K562 (cell line): ENCODE results near the gene FCHO1. TPM values are rescaled to one million over a fixed set of nuclear protein-coding genes. Genes with fewer than 3 reads are reported as not detected.
A peak's percentile ranks its signal among the peaks of the same experiment; 100 is the strongest.

Experiments used
- BRD4 ChIP-seq: fragments of 200-600 bp; sonication (generic); IDR thresholded peaks from 2 replicates; pipeline ENCODE4 v1.6.1; 2017; ENCODE audit warnings: inconsistent platforms
- CBFA2T2 ChIP-seq: fragments of 450-650 bp; conservative IDR thresholded peaks from 2 replicates; pipeline ENCODE4 v1.6.1; 2017; ENCODE audit warnings: mild to moderate bottlenecking
- FIP1L1 ChIP-seq: fragments of 200-400 bp; formaldehyde crosslinking; IDR thresholded peaks from 2 replicates; pipeline ENCODE4 v1.6.1; 2018; ENCODE audit warnings: mild to moderate bottlenecking, low read depth, low read length; ENCODE audit not compliant: poor library complexity, severe bottlenecking
- GABPB1 ChIP-seq: sonication (generic); formaldehyde crosslinking; IDR thresholded peaks from 2 replicates; pipeline ENCODE4 v1.8.0; 2022; ENCODE audit warnings: mild to moderate bottlenecking, missing genetic modification reagents
- HDAC1 ChIP-seq, 2 experiments: fragments of 450-650 bp; IDR thresholded peaks; 2 replicates each; pipeline ENCODE4 v1.6.1; 2016 to 2017; ENCODE audit warnings: inconsistent platforms in 1 of 2, mild to moderate bottlenecking in 1 of 2, moderate library complexity in 1 of 2
- HMBOX1 ChIP-seq: sonication (generic); IDR thresholded peaks from 2 replicates; pipeline ENCODE4 v1.6.1; 2016
- HNRNPUL1 ChIP-seq: fragments of 200-400 bp; formaldehyde crosslinking; IDR thresholded peaks from 2 replicates; pipeline ENCODE4 v1.6.1; 2017; ENCODE audit warnings: low read length
- MCM7 ChIP-seq, 2 experiments: fragments of 450-650 bp; IDR thresholded peaks; 2 replicates each; pipeline ENCODE4 v1.6.1; 2016 to 2018
- POU5F1 ChIP-seq: fragments of 150-350 bp; IDR thresholded peaks from 2 replicates; pipeline ENCODE4 v1.6.1; 2014; ENCODE audit warnings: borderline replicate concordance, low read length, low read depth, mild to moderate bottlenecking; ENCODE audit not compliant: partially characterized antibody
- PRDM10 ChIP-seq: fragments of 450-650 bp; IDR thresholded peaks from 2 replicates; pipeline ENCODE4 v1.6.1; 2018; ENCODE audit not compliant: partially characterized antibody
- RFX5 ChIP-seq: IDR thresholded peaks from 2 replicates; pipeline ENCODE4 v1.6.1; 2011; ENCODE audit warnings: low read depth, mild to moderate bottlenecking, improper control_type of control experiment, low read length
- SMARCA5 ChIP-seq: fragments of 450-650 bp; IDR thresholded peaks from 2 replicates; pipeline ENCODE4 v1.6.1; 2016
- ZNF311 ChIP-seq: fragments of 250-450 bp; sonication (Bioruptor Pico); IDR thresholded peaks from 2 replicates; pipeline ENCODE4 v1.4.0; 2020; ENCODE audit warnings: mild to moderate bottlenecking, moderate library complexity
- polyA plus RNA-seq, 8 experiments: library from polyadenylated mRNA; depleted of rRNA in 4 of 8; stranded (reverse) in 5 of 8; unstranded in 3 of 8; fragments of >200 nt; fragmentation: Nextera tagmentation in 2 of 8; fragmentation: Illumina TruSeq in 1 of 8; extraction: Ambion mirVana in 2 of 8; extraction: Trizol in 1 of 8; gene quantifications; 2 replicates each; pipeline versions ENCODE4 v1.2.1 to v1.2.3, GENCODE V29; 2011 to 2014; ENCODE audit warnings: inconsistent platforms in 1 of 8, missing spikeins in 1 of 8
- total RNA-seq, 7 experiments: library from RNA; depleted of rRNA in 6 of 7; stranded (reverse); fragments of >200 nt in 6 of 7; fragmentation: Illumina TruSeq in 2 of 7; extraction: Trizol in 2 of 7; gene quantifications; 2 replicates each; pipeline versions ENCODE4 v1.2.1 to v1.2.3, GENCODE V29; 2011 to 2021; ENCODE audit warnings: low replicate concordance in 1 of 7
- TF ChIP-seq, protein P1 (sequence below), 2 experiments: fragments of 450-650 bp in 1 of 2; sonication (generic) in 1 of 2; formaldehyde crosslinking in 1 of 2; IDR thresholded peaks; 2 replicates each; pipeline versions ENCODE4 v1.7.1 to v1.9.0; 2016 to 2022; ENCODE audit warnings: inconsistent platforms in 1 of 2, mild to moderate bottlenecking in 1 of 2, missing genetic modification reagents in 1 of 2

Gene FCHO1
- total and polyA plus RNA-seq, 9 of the 15 experiments (the other 6 are each of a cell fraction or from before 2014, with no cell fraction given) = 0.21 to 58.9 (median 18.3) TPM

DNA sequence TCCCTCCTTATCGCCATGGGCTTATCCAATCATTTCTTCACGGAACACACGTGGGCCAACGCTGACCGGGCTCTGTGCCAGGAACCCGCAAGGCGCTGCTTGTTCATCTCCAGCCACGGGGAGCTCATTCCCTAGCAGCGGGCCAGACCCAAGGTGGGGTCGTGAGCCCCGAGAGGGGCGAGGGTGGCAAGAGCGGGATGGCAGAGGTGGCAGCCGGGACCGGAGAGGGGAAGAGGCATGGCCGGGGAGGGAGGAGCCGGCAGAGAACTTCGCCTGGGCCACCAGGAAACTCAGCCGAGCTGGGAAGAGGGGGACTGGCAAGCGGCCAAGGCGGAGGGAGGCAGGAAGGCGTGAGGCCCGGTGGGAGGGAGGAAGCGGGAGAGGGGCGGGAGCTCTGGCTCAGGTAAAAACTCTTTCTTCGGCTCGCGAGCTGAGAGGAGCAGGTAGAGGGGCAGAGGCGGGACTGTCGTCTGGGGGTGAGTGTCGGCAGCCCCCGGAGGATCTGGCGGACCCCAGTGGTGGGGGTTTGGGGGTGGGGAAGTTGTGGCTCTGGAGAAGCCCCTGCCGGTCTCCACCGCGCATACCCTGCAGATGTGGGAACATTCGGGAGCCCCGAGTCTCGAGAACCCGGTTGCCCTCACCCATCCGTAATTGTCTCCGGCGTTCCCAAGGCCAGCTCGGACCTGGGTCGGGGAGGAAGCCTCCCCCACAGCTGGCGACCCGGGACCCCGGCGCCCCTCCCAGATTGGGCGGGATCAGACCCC, 43.6 kb downstream of the FCHO1 start, which contains the start of gene B3GNT3 (continued):
- TF ChIP-seq, protein P1, sequence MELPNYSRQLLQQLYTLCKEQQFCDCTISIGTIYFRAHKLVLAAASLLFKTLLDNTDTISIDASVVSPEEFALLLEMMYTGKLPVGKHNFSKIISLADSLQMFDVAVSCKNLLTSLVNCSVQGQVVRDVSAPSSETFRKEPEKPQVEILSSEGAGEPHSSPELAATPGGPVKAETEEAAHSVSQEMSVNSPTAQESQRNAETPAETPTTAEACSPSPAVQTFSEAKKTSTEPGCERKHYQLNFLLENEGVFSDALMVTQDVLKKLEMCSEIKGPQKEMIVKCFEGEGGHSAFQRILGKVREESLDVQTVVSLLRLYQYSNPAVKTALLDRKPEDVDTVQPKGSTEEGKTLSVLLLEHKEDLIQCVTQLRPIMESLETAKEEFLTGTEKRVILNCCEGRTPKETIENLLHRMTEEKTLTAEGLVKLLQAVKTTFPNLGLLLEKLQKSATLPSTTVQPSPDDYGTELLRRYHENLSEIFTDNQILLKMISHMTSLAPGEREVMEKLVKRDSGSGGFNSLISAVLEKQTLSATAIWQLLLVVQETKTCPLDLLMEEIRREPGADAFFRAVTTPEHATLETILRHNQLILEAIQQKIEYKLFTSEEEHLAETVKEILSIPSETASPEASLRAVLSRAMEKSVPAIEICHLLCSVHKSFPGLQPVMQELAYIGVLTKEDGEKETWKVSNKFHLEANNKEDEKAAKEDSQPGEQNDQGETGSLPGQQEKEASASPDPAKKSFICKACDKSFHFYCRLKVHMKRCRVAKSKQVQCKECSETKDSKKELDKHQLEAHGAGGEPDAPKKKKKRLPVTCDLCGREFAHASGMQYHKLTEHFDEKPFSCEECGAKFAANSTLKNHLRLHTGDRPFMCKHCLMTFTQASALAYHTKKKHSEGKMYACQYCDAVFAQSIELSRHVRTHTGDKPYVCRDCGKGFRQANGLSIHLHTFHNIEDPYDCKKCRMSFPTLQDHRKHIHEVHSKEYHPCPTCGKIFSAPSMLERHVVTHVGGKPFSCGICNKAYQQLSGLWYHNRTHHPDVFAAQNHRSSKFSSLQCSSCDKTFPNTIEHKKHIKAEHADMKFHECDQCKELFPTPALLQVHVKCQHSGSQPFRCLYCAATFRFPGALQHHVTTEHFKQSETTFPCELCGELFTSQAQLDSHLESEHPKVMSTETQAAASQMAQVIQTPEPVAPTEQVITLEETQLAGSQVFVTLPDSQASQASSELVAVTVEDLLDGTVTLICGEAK (IDR thresholded peaks at IDR 0.05) = 0 out of 2 replicates have a peak, but pooled peaks have one; percentile 49
- TF ChIP-seq, protein P1 (CRISPR knock-in tag; IDR thresholded peaks at IDR 0.05) = no peak
- TF ChIP-seq PRDM10 = peak; percentile 14
- no peak for TF ChIP-seq BRD4
- TF ChIP-seq CBFA2T2 = no peak
- no peak for TF ChIP-seq MCM7 (IDR thresholded peaks at IDR 0.05)
- TF ChIP-seq SMARCA5 = peak; percentile 87; the same call in 1 of the 2 replicates
- peak in 1 of 2 experiments; percentile 74; a peak in 2 of 4 replicates for TF ChIP-seq HDAC1 (IDR thresholded peaks at IDR 0.05)
- TF ChIP-seq POU5F1 = no peak
- TF ChIP-seq ZNF311 (CRISPR knock-in tag) = no peak
- TF ChIP-seq RFX5 = no peak
- 0 out of 2 replicates have a peak, but pooled peaks have one; percentile 6 for TF ChIP-seq GABPB1 (CRISPR knock-in tag)
- no peak for TF ChIP-seq HNRNPUL1
- no peak for TF ChIP-seq HMBOX1
- peak; percentile 28 for TF ChIP-seq FIP1L1
